ENCODE measurements around the gene CTNND1. TPM values are rescaled to one million over a fixed set of nuclear protein-coding genes. Genes with fewer than 3 reads are reported as not detected.

CTNND1 gene
- total and polyA plus RNA-seq, 2 donors from 2014 or later, result 52.7 to 272 TPM

DNA sequence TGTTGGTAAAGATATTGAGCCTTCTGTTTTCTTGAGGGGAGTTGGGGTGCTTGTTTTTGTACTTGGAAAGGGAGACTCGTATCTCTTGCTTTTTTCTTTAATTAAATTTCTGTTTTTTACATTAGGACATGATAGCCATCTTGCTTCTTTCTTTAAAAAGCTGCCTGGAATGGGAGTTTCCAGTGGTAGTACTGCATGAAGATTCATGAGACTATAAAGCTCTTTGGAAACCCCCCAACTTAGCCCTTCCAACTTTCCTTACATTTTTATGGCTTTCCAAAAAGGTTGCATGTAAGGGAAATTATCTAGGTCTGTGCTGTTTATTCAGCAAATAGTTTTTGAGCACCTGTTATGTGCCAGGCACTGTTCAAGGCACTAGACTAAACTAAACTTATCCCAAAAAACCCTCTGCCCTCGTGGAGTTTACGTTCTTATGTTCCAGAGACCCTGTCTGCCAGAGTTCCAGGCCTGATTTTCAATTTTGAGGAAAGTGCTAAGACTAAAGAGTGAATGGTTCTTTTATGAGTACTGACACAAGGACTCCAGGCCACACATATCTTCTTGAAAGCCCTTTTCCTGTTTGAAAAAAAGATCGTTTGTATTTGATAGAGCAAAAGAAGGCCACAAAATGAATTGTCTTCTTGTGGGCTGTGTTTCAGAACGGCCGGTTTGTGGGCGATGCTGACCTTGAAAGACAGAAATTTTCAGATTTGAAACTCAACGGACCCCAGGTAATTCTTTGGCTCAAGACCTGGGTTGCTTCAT lies 31.9 kb downstream of the CTNND1 start:
- no peak for DNase-seq
- H3K9ac ChIP-seq (ENCODE audit: low read length in 3 of 3), result no peak overlapping the region
- H3K4me3 ChIP-seq (ENCODE audit: low read length in 3 of 3), result peak overlapping the region in 1 of 3 donors; percentile 12
- no peak for FAIRE-seq
- H3K36me3 ChIP-seq (ENCODE audit: control insufficient read depth in 2 of 3, insufficient read depth in 3 of 3, low read length in 3 of 3), result peaks cover 11 to 34% (median 25%) of the 10 kb centered on the region in 3 donors
- intact Hi-C loops (cut with DNase I), result no loop called here
- TF ChIP-seq, protein P1, sequence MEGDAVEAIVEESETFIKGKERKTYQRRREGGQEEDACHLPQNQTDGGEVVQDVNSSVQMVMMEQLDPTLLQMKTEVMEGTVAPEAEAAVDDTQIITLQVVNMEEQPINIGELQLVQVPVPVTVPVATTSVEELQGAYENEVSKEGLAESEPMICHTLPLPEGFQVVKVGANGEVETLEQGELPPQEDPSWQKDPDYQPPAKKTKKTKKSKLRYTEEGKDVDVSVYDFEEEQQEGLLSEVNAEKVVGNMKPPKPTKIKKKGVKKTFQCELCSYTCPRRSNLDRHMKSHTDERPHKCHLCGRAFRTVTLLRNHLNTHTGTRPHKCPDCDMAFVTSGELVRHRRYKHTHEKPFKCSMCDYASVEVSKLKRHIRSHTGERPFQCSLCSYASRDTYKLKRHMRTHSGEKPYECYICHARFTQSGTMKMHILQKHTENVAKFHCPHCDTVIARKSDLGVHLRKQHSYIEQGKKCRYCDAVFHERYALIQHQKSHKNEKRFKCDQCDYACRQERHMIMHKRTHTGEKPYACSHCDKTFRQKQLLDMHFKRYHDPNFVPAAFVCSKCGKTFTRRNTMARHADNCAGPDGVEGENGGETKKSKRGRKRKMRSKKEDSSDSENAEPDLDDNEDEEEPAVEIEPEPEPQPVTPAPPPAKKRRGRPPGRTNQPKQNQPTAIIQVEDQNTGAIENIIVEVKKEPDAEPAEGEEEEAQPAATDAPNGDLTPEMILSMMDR (IDR thresholded peaks at IDR 0.05; ENCODE audit: borderline replicate concordance, extremely low read depth, insufficient read depth), result no peak
- H3K27me3 ChIP-seq (ENCODE audit: control insufficient read depth, insufficient read depth, low read length), result no peaks in the 10 kb centered on the region
- H3K9me3 ChIP-seq (ENCODE audit: control insufficient read depth in 2 of 3, insufficient read depth in 1 of 3, low read length in 3 of 3), result no peaks in the 10 kb centered on the region
- peaks cover 0 to 44% (median 38%) of the 10 kb centered on the region in 3 donors for H3K4me1 ChIP-seq (ENCODE audit: control insufficient read depth in 2 of 3, insufficient read depth in 2 of 3, low read depth in 1 of 3, low read length in 3 of 3)
- H3K27ac ChIP-seq (ENCODE audit: low read depth in 2 of 2, low read length in 2 of 2), result peak overlapping the region in 1 of 2 donors; percentile 76

DNA sequence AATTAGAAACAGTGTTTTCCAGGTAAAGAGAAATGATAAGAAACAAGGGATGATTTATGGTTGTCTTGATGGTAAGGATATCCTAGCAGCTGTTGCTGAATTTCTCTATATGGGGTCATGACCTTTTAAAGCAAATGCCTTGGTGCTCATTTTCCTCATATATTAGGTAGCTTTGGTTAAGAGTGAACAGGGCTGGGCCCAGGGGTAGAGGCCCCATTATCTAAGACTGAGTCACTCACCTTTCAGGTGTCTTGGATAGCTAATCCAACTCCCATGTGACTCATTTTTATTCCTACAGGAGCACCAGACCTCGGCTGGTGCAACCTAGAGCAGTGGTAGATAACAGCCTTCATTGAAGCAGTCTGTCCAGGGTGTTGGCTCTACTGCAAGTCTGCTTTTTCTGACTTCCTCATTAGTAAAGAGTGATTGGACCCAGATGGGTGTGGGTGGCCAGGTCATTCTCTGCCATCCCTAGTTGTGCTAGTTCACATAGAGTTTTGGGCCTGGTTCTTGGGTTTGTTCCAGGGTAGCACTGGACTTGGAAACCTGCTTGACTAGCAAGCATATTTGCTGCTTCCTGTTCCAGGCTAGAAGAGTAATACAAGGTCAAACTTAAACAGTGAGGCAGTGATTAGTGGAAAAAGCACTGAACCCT lies 37.4 kb downstream of the CTNND1 start:
- DNase-seq (peak in 2 of 5 donors; percentile 61 to 86), FAIRE-seq (peak; percentile 39)
- peaks cover 0 to 32% (median 27%) of the 10 kb centered on the region in 3 donors for H3K4me1 ChIP-seq (ENCODE audit: control insufficient read depth in 2 of 3, insufficient read depth in 2 of 3, low read depth in 1 of 3, low read length in 3 of 3)
- H3K36me3 ChIP-seq (ENCODE audit: control insufficient read depth in 2 of 3, insufficient read depth in 3 of 3, low read length in 3 of 3), result peaks cover 21 to 48% (median 33%) of the 10 kb centered on the region in 3 donors
- H3K9ac ChIP-seq (ENCODE audit: low read length in 3 of 3), result no peak overlapping the region
- H3K27ac ChIP-seq (ENCODE audit: low read depth in 2 of 2, low read length in 2 of 2), result peak overlapping the region; percentile 13 to 84
- H3K9me3 ChIP-seq (ENCODE audit: control insufficient read depth in 2 of 3, insufficient read depth in 1 of 3, low read length in 3 of 3), result no peaks in the 10 kb centered on the region
- TF ChIP-seq, protein P1 (IDR thresholded peaks at IDR 0.05; ENCODE audit: borderline replicate concordance, extremely low read depth, insufficient read depth), result no peak
- intact Hi-C loops (cut with DNase I), result loop anchor here (5.0 kb wide), 1 partner anchor 42 kb away; no protein-coding TSS in a partner anchor
- no peaks in the 10 kb centered on the region for H3K27me3 ChIP-seq (ENCODE audit: control insufficient read depth, insufficient read depth, low read length)
- H3K4me3 ChIP-seq (ENCODE audit: low read length in 3 of 3), result no peak overlapping the region

DNA sequence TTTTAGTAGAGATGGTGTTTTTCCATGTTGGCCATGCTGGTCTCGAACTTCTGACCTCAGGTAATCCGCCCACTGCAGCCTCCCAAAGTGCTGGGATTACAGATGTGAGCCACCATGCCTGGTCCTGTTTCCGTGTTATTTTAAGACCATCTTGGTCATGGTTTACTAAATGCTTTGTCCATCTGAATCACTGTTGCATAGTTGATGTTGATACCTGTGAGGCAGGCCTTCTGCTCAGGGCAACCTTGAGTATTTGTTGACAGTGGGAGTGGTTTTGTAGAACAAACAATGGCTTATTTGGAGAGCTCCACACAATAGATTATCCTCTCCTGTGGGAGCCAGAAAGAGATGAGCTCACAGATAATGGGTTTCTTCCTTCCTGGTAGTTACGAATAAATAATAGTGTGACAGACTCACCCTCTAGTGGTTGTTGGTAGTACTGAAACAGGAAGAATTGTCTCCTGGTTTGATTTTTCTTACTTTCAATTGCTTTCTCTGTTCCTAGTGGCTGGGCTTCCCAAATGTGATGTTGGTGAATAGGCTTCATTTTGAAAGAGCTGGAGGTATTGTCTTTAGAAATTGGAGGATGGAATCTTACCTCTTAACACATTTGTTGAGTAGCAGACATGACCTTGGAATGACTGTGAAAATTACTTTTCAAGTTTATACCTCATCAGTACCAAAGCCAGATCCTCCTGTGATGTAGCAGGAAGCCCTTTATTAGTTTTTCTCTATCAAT lies 39.0 kb downstream of the CTNND1 start:
- Histone ChIP-seq H3K4me1 (ENCODE audit: control insufficient read depth in 2 of 3, insufficient read depth in 2 of 3, low read depth in 1 of 3, low read length in 3 of 3) (peaks cover 0 to 26% (median 21%) of the 10 kb centered on the region in 3 donors), H3K4me3 (ENCODE audit: low read length in 3 of 3) (no peak overlapping the region), H3K36me3 (ENCODE audit: control insufficient read depth in 2 of 3, insufficient read depth in 3 of 3, low read length in 3 of 3) (peaks cover 20 to 54% (median 36%) of the 10 kb centered on the region in 3 donors), H3K9me3 (ENCODE audit: control insufficient read depth in 2 of 3, insufficient read depth in 1 of 3, low read length in 3 of 3) (no peaks in the 10 kb centered on the region), H3K27me3 (ENCODE audit: control insufficient read depth, insufficient read depth, low read length) (no peaks in the 10 kb centered on the region), H3K27ac (ENCODE audit: low read depth in 2 of 2, low read length in 2 of 2) (peak overlapping the region; percentile 45 to 51), H3K9ac (ENCODE audit: low read length in 3 of 3) (no peak overlapping the region)
- peak; percentile 70 for FAIRE-seq
- intact Hi-C loops (cut with DNase I), result no loop called here
- DNase-seq, result peak in 2 of 5 donors; percentile 73 to 83
- TF ChIP-seq, protein P1 (IDR thresholded peaks at IDR 0.05; ENCODE audit: borderline replicate concordance, extremely low read depth, insufficient read depth), result peak; percentile 86
